Gastroesophageal sphincter (tissue), 4 donors: Measurements from ENCODE around the gene USP16. TPM values are rescaled to one million over a fixed set of nuclear protein-coding genes. Genes with fewer than 3 reads are reported as not detected.
A peak's percentile ranks its signal among the peaks of the same experiment; 100 is the strongest.
"Not testable (repeated sequence)": the region's sequence is repeated elsewhere in the genome, so short reads cannot be mapped to it uniquely, and the experiment has no call there.

Source experiments
- ATAC-seq: fragments of 150-250 bp; one replicate; pipeline ENCODE4 v1.9.1; 2016; ENCODE audit warnings: mild to moderate bottlenecking, moderate library complexity
- H3K27ac ChIP-seq, 4 donors: fragments of 200-600 bp; sonication (generic) in 3 of 4; 1 replicate in 3 of 4; 2 replicates in 1 of 4; pipeline ENCODE4 v1.5.1; 2016 to 2019
- H3K27me3 ChIP-seq: fragments of 200-600 bp; sonication (generic); one replicate; pipeline ENCODE4 v1.5.1; 2019
- H3K36me3 ChIP-seq, 2 donors: fragments of 200-600 bp; sonication (generic); one replicate each; pipeline ENCODE4 v1.5.1; 2019; ENCODE audit warnings: control low read depth in 1 of 2
- H3K4me1 ChIP-seq, 3 donors: fragments of 200-600 bp; sonication (generic); 1 replicate in 2 of 3; 2 replicates in 1 of 3; pipeline ENCODE4 v1.5.1; 2016 to 2019; ENCODE audit warnings: control low read depth in 2 of 3
- H3K4me3 ChIP-seq, 2 donors: fragments of 200-600 bp; sonication (generic); one replicate each; pipeline ENCODE4 v1.5.1; 2019; ENCODE audit warnings: mild to moderate bottlenecking in 1 of 2, moderate library complexity in 1 of 2
- H3K9me3 ChIP-seq, 3 donors: fragments of 200-600 bp; sonication (generic); one replicate each; pipeline ENCODE4 v1.5.1; 2017 to 2019; ENCODE audit warnings: control low read depth in 2 of 3
- CTCF ChIP-seq, 4 experiments: fragments of 200-600 bp in 2 of 4; fragments of 450-650 bp in 2 of 4; sonication (generic) in 1 of 4; IDR thresholded peaks; one replicate each; pipeline ENCODE4 v1.5.1; 2017 to 2019; ENCODE audit warnings: antibody characterized with exemption in 4 of 4, mild to moderate bottlenecking in 2 of 4, moderate library complexity in 2 of 4
- EP300 ChIP-seq: sonication (generic); formaldehyde crosslinking; IDR thresholded peaks from one replicate; pipeline ENCODE4 v1.6.1; 2017; ENCODE audit warnings: antibody characterized with exemption, mild to moderate bottlenecking
- POLR2A ChIP-seq, 2 donors: fragments of 450-650 bp; IDR thresholded peaks; one replicate each; pipeline ENCODE4 v1.6.1; 2017; ENCODE audit warnings: antibody characterized with exemption in 2 of 2, mild to moderate bottlenecking in 2 of 2, moderate library complexity in 1 of 2
- POLR2AphosphoS5 ChIP-seq: sonication (generic); formaldehyde crosslinking; IDR thresholded peaks from one replicate; pipeline ENCODE4 v1.6.1; 2017; ENCODE audit warnings: antibody characterized with exemption
- WGBS, 2 donors: methylation state at CpG; one replicate each; pipeline ENCODE4 v1.1.5; 2018; ENCODE audit warnings: low coverage in 1 of 2; 5-methylcytosine and 5-hydroxymethylcytosine counted together
- total RNA-seq, 4 donors: library from RNA; depleted of rRNA; stranded (reverse); fragments of >200 nt; gene quantifications; one replicate each; pipeline ENCODE4 v1.1.0, GENCODE V29; 2016

The USP16 gene
- total RNA-seq, 4 donors from 2014 or later: 37.4 to 65.4 (median 45.7) TPM

GRCh38 chr21:29074783-29075182 lies 50.3 kb downstream of the USP16 start:
- H3K4me1 ChIP-seq: peaks cover 0 to 48% (median 14%) of the 10 kb centered on the region in 3 donors
- WGBS, 2 donors: 93 to 98% methylated on average over 4 of the region's 4 CpGs
- no peaks in the 10 kb centered on the region for H3K27me3 ChIP-seq
- peak overlapping the region in 1 of 4 donors; percentile 91 for H3K27ac ChIP-seq
- H3K9me3 ChIP-seq: no peaks in the 10 kb centered on the region
- no peak for ATAC-seq
- no peaks in the 10 kb centered on the region for H3K36me3 ChIP-seq
- no peak overlapping the region for H3K4me3 ChIP-seq
- TF ChIP-seq POLR2A (IDR thresholded peaks at IDR 0.05): no peak
- no peak for TF ChIP-seq POLR2AphosphoS5
- no peak for TF ChIP-seq CTCF (IDR thresholded peaks at IDR 0.05)
- no peak for TF ChIP-seq EP300

- ATAC-seq: no peak
- TF ChIP-seq POLR2AphosphoS5: no peak
- TF ChIP-seq CTCF (IDR thresholded peaks at IDR 0.05): no peak
- no peak for TF ChIP-seq POLR2A (IDR thresholded peaks at IDR 0.05)
- TF ChIP-seq EP300: no peak
- H3K27me3 ChIP-seq: no peaks in the 10 kb centered on the region
- peak overlapping the region; percentile 62 to 90 (median 88) for H3K27ac ChIP-seq
- no peaks in the 10 kb centered on the region for H3K36me3 ChIP-seq
- no peaks in the 10 kb centered on the region for H3K9me3 ChIP-seq
- peak overlapping the region; percentile 66 to 67 for H3K4me3 ChIP-seq
- 80% methylated on average over 2 to 7 of the region's 9 CpGs for whole genome bisulfite sequencing, 2 donors
- peaks cover 0 to 37% (median 12%) of the 10 kb centered on the region in 3 donors for H3K4me1 ChIP-seq
Observed at GRCh38 chr21:29075706-29076466, 51.4 kb downstream of the USP16 start.

- not testable (repeated sequence) for H3K27me3 ChIP-seq, ATAC-seq, H3K9me3 ChIP-seq, H3K36me3 ChIP-seq
- peak; percentile 37 for TF ChIP-seq POLR2AphosphoS5
- Histone ChIP-seq H3K4me1 (peaks cover 0 to 26% (median 1%) of the 10 kb centered on the region in 3 donors), H3K4me3 (peak overlapping the region; percentile 66 to 67), H3K27ac (peak overlapping the region; percentile 62 to 90 (median 88))
- WGBS, 2 donors: 35 to 40% methylated on average over 2 to 4 of the region's 50 CpGs
Observed at GRCh38 chr21:29076731-29077640, 52.5 kb downstream of the USP16 start.

GRCh38 chr21:29077651-29078090 lies 53.2 kb downstream of the USP16 start:
- TF ChIP-seq CTCF (IDR thresholded peaks at IDR 0.05): no peak
- no peak for TF ChIP-seq POLR2AphosphoS5
- peak overlapping the region; percentile 66 to 67 for H3K4me3 ChIP-seq
- WGBS, 2 donors: 35 to 44% methylated on average over 4 to 5 of the region's 6 CpGs
- ATAC-seq: no peak
- no peaks in the 10 kb centered on the region for H3K36me3 ChIP-seq
- no peaks in the 10 kb centered on the region for H3K9me3 ChIP-seq
- H3K27ac ChIP-seq: peak overlapping the region; percentile 58 to 90 (median 88)
- H3K27me3 ChIP-seq: no peaks in the 10 kb centered on the region
- peaks cover 0 to 19% (median 0%) of the 10 kb centered on the region in 3 donors for H3K4me1 ChIP-seq
